ENCODE data around the gene SUMO3.

- no peak for TF ChIP-seq CTCF (IDR thresholded peaks at IDR 0.05)
- TF ChIP-seq POLR2A (IDR thresholded peaks at IDR 0.05), result no peak
Observed at GRCh38 chr21:44854664-44855446, 37.0 kb upstream of the SUMO3 start.

Measured in testis (tissue), 2 donors.